WTC11 (cell line): ENCODE measurements around the gene PFKFB3. TPM values are rescaled to one million over a fixed set of nuclear protein-coding genes. Genes with fewer than 3 reads are reported as not detected.

Experiments used
- ATAC-seq: fragments of 200-7000 bp; cut with Tn5 transposase; 2 replicates; pipeline ENCODE4 v1.10.0; 2021; ENCODE audit warnings: mild to moderate bottlenecking, moderate library complexity
- CTCF ChIA-PET: fragments of 300-600 bp; sonication (Branson Sonifier 250); formaldehyde crosslinking; loops from one replicate; lab custom pipeline; 2021; ENCODE audit warnings: antibody characterized with exemption; lab: Charles Lee
- POLR2A ChIA-PET: fragments of 350-600 bp; sonication (Branson Sonifier 250); formaldehyde crosslinking; loops from one replicate; lab custom pipeline; 2021; ENCODE audit warnings: antibody characterized with exemption; lab: Charles Lee
- DNase-seq: peaks from one replicate; pipeline ENCODE4 v3.0.0; 2021; ENCODE audit warnings: low spot score
- H3K27ac Mint-ChIP-seq: 2 replicates; pipeline ENCODE4 v1.8.0; 2021; ENCODE audit warnings: mixed read lengths
- H3K27me3 Mint-ChIP-seq: 2 replicates; pipeline ENCODE4 v1.8.0; 2021; ENCODE audit warnings: low read depth, mild to moderate bottlenecking, moderate library complexity, mixed read lengths
- H3K36me3 Mint-ChIP-seq: 2 replicates; pipeline ENCODE4 v1.8.0; 2021; ENCODE audit warnings: mixed read lengths
- H3K4me1 Mint-ChIP-seq: 2 replicates; pipeline ENCODE4 v1.8.0; 2022; ENCODE audit warnings: mixed read lengths
- H3K4me3 Mint-ChIP-seq: 2 replicates; pipeline ENCODE4 v1.8.0; 2021; ENCODE audit warnings: mild to moderate bottlenecking, moderate library complexity, mixed read lengths
- H3K9me3 Mint-ChIP-seq: 2 replicates; pipeline ENCODE4 v1.8.0; 2021; ENCODE audit warnings: mixed read lengths
- ATF2 ChIP-seq: sonication (generic); formaldehyde crosslinking; IDR thresholded peaks from 2 replicates; pipeline ENCODE4 v1.8.1; 2022; ENCODE audit warnings: low read depth, missing genetic modification reagents, borderline replicate concordance
- CDX4 ChIP-seq: fragments of 250-450 bp; sonication (Bioruptor Pico); IDR thresholded peaks from 2 replicates; pipeline ENCODE4 v1.9.0; 2021; ENCODE audit warnings: moderate library complexity, mild to moderate bottlenecking, inconsistent platforms, borderline replicate concordance
- CTCF ChIP-seq: fragments of 200-600 bp; IDR thresholded peaks from 2 replicates; pipeline ENCODE4 v1.8.0; 2022; ENCODE audit warnings: antibody characterized with exemption
- ETV6 ChIP-seq: sonication (generic); formaldehyde crosslinking; IDR thresholded peaks from 2 replicates; pipeline ENCODE4 v1.8.1; 2022; ENCODE audit warnings: mild to moderate bottlenecking, missing genetic modification reagents
- MXD4 ChIP-seq: fragments of 250-450 bp; sonication (Bioruptor Pico); IDR thresholded peaks from 2 replicates; pipeline ENCODE4 v1.8.0; 2021; ENCODE audit warnings: mild to moderate bottlenecking, moderate library complexity, borderline replicate concordance
- RORB ChIP-seq: fragments of 250-450 bp; sonication (Bioruptor Pico); IDR thresholded peaks from 2 replicates; pipeline ENCODE4 v1.9.0; 2021; ENCODE audit warnings: mild to moderate bottlenecking
- ZNF121 ChIP-seq: sonication (generic); formaldehyde crosslinking; IDR thresholded peaks from 2 replicates; pipeline ENCODE4 v1.8.0; 2023; ENCODE audit warnings: missing genetic modification reagents
- total RNA-seq: library from RNA; stranded (reverse); gene quantifications from 3 replicates; pipeline ENCODE4 v1.2.3, GENCODE V29; 2021
- TF ChIP-seq, protein P1 (sequence below): sonication (generic); formaldehyde crosslinking; IDR thresholded peaks from 2 replicates; pipeline ENCODE4 v1.8.0; 2023; ENCODE audit warnings: mild to moderate bottlenecking, missing genetic modification reagents
- TF ChIP-seq, protein P2 (sequence below): sonication (generic); formaldehyde crosslinking; IDR thresholded peaks from 2 replicates; pipeline ENCODE4 v1.8.0; 2023; ENCODE audit warnings: missing genetic modification reagents, mild to moderate bottlenecking, borderline replicate concordance
- TF ChIP-seq, protein P3 (sequence below): fragments of 250-450 bp; sonication (Bioruptor Pico); IDR thresholded peaks from 2 replicates; pipeline ENCODE4 v1.9.0; 2021; ENCODE audit warnings: mild to moderate bottlenecking, borderline replicate concordance

The PFKFB3 gene
- total RNA-seq, 1 experiment from 2014 or later = 30.6 TPM

GRCh38 chr10:6179078-6179477, 23.7 kb upstream of the PFKFB3 start (continued):
- TF ChIP-seq, protein P1, sequence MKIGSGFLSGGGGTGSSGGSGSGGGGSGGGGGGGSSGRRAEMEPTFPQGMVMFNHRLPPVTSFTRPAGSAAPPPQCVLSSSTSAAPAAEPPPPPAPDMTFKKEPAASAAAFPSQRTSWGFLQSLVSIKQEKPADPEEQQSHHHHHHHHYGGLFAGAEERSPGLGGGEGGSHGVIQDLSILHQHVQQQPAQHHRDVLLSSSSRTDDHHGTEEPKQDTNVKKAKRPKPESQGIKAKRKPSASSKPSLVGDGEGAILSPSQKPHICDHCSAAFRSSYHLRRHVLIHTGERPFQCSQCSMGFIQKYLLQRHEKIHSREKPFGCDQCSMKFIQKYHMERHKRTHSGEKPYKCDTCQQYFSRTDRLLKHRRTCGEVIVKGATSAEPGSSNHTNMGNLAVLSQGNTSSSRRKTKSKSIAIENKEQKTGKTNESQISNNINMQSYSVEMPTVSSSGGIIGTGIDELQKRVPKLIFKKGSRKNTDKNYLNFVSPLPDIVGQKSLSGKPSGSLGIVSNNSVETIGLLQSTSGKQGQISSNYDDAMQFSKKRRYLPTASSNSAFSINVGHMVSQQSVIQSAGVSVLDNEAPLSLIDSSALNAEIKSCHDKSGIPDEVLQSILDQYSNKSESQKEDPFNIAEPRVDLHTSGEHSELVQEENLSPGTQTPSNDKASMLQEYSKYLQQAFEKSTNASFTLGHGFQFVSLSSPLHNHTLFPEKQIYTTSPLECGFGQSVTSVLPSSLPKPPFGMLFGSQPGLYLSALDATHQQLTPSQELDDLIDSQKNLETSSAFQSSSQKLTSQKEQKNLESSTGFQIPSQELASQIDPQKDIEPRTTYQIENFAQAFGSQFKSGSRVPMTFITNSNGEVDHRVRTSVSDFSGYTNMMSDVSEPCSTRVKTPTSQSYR (CRISPR knock-in tag) = no peak
- TF ChIP-seq ATF2 (CRISPR knock-in tag) (no peak), MXD4 (CRISPR knock-in tag) (no peak), ETV6 (no peak), RORB (CRISPR knock-in tag) (no peak)
- TF ChIP-seq, protein P2, sequence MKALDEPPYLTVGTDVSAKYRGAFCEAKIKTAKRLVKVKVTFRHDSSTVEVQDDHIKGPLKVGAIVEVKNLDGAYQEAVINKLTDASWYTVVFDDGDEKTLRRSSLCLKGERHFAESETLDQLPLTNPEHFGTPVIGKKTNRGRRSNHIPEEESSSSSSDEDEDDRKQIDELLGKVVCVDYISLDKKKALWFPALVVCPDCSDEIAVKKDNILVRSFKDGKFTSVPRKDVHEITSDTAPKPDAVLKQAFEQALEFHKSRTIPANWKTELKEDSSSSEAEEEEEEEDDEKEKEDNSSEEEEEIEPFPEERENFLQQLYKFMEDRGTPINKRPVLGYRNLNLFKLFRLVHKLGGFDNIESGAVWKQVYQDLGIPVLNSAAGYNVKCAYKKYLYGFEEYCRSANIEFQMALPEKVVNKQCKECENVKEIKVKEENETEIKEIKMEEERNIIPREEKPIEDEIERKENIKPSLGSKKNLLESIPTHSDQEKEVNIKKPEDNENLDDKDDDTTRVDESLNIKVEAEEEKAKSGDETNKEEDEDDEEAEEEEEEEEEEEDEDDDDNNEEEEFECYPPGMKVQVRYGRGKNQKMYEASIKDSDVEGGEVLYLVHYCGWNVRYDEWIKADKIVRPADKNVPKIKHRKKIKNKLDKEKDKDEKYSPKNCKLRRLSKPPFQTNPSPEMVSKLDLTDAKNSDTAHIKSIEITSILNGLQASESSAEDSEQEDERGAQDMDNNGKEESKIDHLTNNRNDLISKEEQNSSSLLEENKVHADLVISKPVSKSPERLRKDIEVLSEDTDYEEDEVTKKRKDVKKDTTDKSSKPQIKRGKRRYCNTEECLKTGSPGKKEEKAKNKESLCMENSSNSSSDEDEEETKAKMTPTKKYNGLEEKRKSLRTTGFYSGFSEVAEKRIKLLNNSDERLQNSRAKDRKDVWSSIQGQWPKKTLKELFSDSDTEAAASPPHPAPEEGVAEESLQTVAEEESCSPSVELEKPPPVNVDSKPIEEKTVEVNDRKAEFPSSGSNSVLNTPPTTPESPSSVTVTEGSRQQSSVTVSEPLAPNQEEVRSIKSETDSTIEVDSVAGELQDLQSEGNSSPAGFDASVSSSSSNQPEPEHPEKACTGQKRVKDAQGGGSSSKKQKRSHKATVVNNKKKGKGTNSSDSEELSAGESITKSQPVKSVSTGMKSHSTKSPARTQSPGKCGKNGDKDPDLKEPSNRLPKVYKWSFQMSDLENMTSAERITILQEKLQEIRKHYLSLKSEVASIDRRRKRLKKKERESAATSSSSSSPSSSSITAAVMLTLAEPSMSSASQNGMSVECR (CRISPR knock-in tag) = no peak
- TF ChIP-seq, protein P3, sequence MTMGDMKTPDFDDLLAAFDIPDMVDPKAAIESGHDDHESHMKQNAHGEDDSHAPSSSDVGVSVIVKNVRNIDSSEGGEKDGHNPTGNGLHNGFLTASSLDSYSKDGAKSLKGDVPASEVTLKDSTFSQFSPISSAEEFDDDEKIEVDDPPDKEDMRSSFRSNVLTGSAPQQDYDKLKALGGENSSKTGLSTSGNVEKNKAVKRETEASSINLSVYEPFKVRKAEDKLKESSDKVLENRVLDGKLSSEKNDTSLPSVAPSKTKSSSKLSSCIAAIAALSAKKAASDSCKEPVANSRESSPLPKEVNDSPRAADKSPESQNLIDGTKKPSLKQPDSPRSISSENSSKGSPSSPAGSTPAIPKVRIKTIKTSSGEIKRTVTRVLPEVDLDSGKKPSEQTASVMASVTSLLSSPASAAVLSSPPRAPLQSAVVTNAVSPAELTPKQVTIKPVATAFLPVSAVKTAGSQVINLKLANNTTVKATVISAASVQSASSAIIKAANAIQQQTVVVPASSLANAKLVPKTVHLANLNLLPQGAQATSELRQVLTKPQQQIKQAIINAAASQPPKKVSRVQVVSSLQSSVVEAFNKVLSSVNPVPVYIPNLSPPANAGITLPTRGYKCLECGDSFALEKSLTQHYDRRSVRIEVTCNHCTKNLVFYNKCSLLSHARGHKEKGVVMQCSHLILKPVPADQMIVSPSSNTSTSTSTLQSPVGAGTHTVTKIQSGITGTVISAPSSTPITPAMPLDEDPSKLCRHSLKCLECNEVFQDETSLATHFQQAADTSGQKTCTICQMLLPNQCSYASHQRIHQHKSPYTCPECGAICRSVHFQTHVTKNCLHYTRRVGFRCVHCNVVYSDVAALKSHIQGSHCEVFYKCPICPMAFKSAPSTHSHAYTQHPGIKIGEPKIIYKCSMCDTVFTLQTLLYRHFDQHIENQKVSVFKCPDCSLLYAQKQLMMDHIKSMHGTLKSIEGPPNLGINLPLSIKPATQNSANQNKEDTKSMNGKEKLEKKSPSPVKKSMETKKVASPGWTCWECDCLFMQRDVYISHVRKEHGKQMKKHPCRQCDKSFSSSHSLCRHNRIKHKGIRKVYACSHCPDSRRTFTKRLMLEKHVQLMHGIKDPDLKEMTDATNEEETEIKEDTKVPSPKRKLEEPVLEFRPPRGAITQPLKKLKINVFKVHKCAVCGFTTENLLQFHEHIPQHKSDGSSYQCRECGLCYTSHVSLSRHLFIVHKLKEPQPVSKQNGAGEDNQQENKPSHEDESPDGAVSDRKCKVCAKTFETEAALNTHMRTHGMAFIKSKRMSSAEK (CRISPR knock-in tag) = no peak

DNA sequence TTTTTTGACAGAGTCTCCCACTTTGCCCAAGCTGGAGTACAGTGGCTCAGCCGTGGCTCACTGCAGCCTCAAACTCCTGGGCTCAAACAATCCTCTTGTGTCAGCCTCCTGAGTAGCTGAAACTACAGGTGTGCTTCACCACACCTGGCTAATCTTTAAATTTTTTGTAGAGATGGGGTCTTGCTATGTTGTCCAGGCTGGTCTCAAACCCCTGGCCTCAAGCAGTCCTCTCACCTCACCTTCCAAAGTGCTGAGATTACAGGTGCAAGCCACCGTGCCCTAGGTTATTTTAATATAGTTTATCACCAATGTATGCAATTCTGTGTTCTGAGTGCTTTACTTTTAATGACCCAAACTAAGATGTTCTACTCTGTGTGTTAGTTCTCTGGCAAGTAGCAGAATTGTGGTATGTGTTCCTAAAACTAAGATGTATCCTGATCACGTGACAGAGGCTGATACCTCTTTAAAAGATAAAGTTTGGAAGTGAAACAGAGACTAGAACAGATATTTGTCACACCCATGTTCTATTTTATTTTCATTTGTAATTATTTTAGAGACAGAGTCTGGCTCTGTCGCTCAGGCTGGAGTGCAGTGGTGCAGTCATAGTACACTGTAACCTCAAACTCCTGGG, 22.1 kb upstream of the PFKFB3 start:
- POLR2A ChIA-PET = no interaction called here

More for the DNA sequence above, 22.1 kb upstream of the PFKFB3 start:
- H3K36me3 Mint-ChIP-seq = peaks cover 4% of the 10 kb centered on the region; the same call in 1 of the 2 replicates
- H3K27me3 Mint-ChIP-seq = no peaks in the 10 kb centered on the region
- CTCF ChIA-PET = no interaction called here
- H3K4me1 Mint-ChIP-seq = 0 out of 2 replicates have a peak, but pooled peaks cover 8% of the 10 kb centered on the region
- H3K4me3 Mint-ChIP-seq = no peak overlapping the region
- no peaks in the 10 kb centered on the region for H3K9me3 Mint-ChIP-seq
- no peak overlapping the region for H3K27ac Mint-ChIP-seq
- TF ChIP-seq, protein P1 (CRISPR knock-in tag) = no peak
- no peak for TF ChIP-seq CTCF
- no peak for TF ChIP-seq CDX4 (CRISPR knock-in tag)
- peak; percentile 58; the same call in 1 of the 2 replicates for TF ChIP-seq ZNF121 (CRISPR knock-in tag)
- DNase-seq (no peak), ATAC-seq (no peak)
